ENCODE results near the gene TELO2. TPM values are rescaled to one million over a fixed set of nuclear protein-coding genes. Genes with fewer than 3 reads are reported as not detected.

The TELO2 gene
- total RNA-seq, 1 experiment from 2014 or later, result 60.3 TPM

DNA sequence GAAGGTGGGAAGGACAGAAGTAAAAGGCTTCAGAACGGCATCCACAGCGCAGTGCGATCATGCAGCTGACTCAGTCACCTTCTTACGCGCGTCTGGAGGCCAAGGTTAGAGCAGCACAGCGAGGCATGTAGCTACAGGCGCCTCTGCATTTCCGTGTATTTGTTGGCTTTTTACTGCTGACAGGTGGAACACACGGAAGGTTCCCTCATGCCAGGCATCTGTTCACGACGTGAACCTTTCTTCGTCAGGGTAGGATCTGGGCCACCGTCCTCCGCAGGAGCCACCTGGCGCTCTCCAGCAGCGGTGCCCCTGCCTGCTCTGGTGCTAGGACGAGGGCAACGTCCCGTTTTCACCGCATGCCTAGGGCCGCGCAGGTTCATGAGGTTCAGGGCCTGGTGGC is 55.6 kb downstream of the TELO2 start:
- DNase-seq, result no peak
- H3K36me3 ChIP-seq (replicated peaks; ENCODE audit: control insufficient read depth, insufficient read depth, low read length), result no peaks in the 10 kb centered on the region
- no peak overlapping the region for H3K4me3 ChIP-seq (ENCODE audit: insufficient read depth, low read depth, low read length)
- H3K27me3 ChIP-seq (ENCODE audit: control insufficient read depth, insufficient read depth, low read length), result no peaks in the 10 kb centered on the region

DNA sequence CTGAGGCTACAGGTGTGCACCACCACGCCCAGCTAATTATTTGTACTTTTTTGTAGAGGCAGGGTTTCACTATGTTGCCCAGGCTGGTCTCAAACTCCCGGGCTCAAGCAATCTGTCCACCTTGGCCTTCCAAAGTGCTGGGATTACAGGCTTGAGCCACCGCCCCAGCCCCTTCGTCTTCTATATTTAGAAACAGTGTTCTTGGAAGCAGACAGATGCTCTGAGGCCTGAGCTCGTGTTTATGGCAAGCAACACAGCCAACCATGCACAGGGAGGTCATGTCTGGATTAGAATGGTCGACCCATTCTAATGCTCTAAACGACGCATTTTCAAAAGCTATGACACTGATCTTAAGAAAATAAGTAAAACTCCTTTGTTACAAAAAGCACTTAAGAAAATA is 56.9 kb downstream of the TELO2 start:
- H3K4me3 ChIP-seq (ENCODE audit: insufficient read depth, low read depth, low read length), result no peak overlapping the region
- DNase-seq, result no peak

DNA sequence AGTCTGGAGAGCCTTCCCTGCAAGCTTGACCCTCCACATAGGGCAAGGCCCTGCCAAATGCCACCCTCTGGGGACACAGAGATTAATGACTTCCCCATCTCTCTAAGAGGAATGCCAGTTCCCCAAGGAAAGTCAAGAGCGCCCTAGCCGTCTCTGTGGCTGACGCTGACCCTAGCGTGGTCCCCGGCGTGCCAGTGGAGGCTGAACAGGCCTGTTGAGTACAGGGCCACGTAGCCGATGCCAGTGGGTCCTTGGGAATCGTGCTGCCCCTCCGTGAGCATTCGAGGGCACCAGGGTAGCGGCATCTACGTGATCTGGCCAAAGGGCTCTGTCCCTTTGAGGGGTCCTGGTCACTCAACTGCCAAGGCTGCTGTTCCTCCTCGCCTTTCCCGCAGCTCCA is 57.5 kb downstream of the TELO2 start:
- DNase-seq, result no peak
- no peaks in the 10 kb centered on the region for H3K36me3 ChIP-seq (replicated peaks; ENCODE audit: control insufficient read depth, insufficient read depth, low read length)
- no peaks in the 10 kb centered on the region for H3K27me3 ChIP-seq (ENCODE audit: control insufficient read depth, insufficient read depth, low read length)
- H3K4me3 ChIP-seq (ENCODE audit: insufficient read depth, low read depth, low read length), result no peak overlapping the region

More for the DNA sequence above, 56.9 kb downstream of the TELO2 start:
- no peaks in the 10 kb centered on the region for H3K36me3 ChIP-seq (replicated peaks; ENCODE audit: control insufficient read depth, insufficient read depth, low read length)
- H3K27me3 ChIP-seq (ENCODE audit: control insufficient read depth, insufficient read depth, low read length), result no peaks in the 10 kb centered on the region

DNA sequence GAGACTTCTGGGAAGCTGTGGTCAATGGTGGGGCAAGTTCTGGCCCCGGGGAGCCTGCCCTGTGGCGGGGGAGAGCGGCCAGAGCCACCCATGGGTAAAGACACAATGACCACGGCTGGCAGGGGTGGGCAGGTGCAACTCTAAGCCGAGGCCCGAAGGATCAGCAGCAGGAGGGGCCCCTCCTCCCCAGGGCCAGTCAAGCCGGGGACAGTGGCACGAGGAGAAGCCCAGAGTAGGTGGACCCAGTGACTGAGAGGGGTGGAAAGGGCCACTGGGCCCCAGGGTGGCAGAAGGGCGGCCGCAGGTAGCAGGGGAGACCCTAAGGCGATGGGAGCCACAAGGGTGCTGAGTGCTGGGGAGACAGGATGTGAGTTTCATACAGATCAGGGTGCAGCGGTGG is 58.0 kb downstream of the TELO2 start:
- no peaks in the 10 kb centered on the region for H3K36me3 ChIP-seq (replicated peaks; ENCODE audit: control insufficient read depth, insufficient read depth, low read length)
- H3K27me3 ChIP-seq (ENCODE audit: control insufficient read depth, insufficient read depth, low read length), result no peaks in the 10 kb centered on the region
- no peak overlapping the region for H3K4me3 ChIP-seq (ENCODE audit: insufficient read depth, low read depth, low read length)
- DNase-seq, result no peak

DNA sequence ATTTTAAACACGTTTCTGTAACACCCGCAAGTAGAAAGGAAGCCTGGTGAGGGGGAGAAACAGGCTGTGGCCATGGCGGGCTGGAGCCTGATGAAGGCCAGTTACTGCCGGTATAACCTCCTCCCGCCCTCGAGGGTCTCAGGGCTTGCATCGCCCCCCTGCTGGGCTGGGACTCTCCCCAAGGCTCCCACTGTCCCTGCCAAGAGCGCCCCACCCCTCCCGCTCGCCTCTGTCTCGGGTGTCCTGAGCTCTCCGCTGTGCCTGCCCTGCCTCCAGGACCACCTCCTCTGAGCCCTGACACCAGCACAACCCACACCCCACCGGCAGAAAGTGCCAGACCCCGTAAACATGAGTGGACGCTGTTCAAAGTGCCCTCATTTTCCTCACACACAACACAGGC is 59.0 kb downstream of the TELO2 start:
- Histone ChIP-seq H3K4me3 (ENCODE audit: insufficient read depth, low read depth, low read length) (no peak overlapping the region), H3K27me3 (ENCODE audit: control insufficient read depth, insufficient read depth, low read length) (no peaks in the 10 kb centered on the region), H3K36me3 (replicated peaks; ENCODE audit: control insufficient read depth, insufficient read depth, low read length) (no peaks in the 10 kb centered on the region; the same call in none of the 2 replicates)
- DNase-seq, result no peak

DNA sequence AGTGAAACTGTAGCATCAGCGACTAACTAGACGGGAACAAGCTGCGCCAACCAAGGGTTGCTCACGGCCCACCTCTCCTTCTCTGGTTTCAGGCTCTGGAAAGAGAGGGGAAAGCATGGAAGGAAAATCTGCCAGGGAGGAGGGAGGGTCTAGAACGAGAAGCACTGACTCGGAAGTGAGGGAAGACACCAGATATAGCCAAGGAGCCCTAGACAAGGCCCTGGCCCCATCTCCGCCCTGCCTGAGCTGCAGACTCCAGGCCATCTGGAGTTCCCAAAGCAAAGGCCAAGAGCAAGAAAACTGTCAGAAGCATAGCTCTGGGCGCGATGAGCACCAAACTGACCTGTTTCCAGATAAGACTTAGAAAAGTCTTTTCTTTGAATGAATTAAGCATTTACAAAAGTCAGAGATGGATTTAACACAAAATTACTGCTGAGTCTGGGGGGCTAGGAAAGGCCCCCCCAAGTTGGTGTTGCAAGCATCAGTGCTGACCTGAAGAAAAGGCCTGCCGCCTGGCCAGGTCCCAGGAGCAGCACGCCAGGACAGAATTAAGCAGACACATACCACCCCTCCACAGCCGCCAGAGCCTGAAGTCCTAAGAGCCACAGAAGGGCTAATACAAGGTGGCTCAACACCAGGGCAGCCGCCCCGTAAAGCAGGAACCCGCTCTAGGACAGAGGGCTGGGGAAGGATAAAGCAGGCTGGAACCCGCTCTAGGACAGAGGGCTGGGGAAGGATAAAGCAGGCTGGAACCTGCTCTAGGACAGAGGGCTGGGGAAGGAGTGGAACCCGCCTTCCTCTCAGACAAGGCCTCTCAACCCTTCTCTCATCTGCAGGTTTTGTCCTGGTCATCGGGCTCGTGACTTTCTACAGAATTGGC is 61.0 kb downstream of the TELO2 start:
- Histone ChIP-seq H3K27me3 (ENCODE audit: control insufficient read depth, insufficient read depth, low read length) (no peaks in the 10 kb centered on the region), H3K36me3 (replicated peaks; ENCODE audit: control insufficient read depth, insufficient read depth, low read length) (peaks cover 1% of the 10 kb centered on the region)
- DNase-seq, result no peak

DNA sequence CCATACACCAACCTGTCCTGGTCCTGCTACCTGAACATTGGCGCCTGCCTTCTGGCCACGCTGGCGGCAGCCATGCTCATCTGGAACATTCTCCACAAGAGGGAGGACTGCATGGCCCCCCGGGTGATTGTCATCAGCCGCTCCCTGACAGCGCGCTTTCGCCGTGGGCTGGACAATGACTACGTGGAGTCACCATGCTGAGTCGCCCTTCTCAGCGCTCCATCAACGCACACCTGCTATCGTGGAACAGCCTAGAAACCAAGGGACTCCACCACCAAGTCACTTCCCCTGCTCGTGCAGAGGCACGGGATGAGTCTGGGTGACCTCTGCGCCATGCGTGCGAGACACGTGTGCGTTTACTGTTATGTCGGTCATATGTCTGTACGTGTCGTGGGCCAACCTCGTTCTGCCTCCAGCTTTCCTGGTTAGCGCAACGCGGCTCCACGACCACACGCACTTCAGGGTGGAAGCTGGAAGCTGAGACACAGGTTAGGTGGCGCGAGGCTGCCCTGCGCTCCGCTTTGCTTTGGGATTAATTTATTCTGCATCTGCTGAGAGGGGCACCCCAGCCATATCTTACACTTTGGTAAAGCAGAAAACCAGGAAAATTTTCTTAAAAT is 61.8 kb downstream of the TELO2 start:
- no peaks in the 10 kb centered on the region for H3K27me3 ChIP-seq (ENCODE audit: control insufficient read depth, insufficient read depth, low read length)
- DNase-seq, result no peak
- peaks cover 1% of the 10 kb centered on the region for H3K36me3 ChIP-seq (replicated peaks; ENCODE audit: control insufficient read depth, insufficient read depth, low read length)
- no peak overlapping the region for H3K4me3 ChIP-seq (ENCODE audit: insufficient read depth, low read depth, low read length)

More for the DNA sequence above, 61.0 kb downstream of the TELO2 start:
- no peak overlapping the region for H3K4me3 ChIP-seq (ENCODE audit: insufficient read depth, low read depth, low read length)

DNA sequence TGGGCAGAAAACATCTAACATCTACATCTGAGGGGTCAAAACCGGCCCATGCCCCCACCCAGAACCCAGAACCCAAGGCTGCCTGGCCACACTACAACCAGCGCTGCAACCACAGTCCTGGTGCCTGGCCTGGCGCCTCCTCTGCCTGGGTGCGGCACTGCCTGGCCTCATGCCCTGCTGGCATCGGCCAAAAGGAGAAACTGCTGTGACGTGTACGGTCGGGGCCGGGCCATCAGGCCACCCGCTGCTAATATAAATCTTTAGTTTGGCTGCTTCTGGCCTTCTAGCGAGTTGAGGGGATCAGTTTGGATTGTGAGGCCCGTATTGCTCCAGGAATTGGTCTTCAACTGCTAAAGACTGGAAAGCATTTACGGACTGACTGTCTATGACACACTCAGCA is 63.1 kb downstream of the TELO2 start:
- DNase-seq, result no peak
- H3K36me3 ChIP-seq (replicated peaks; ENCODE audit: control insufficient read depth, insufficient read depth, low read length), result peaks cover 1% of the 10 kb centered on the region
- no peak overlapping the region for H3K4me3 ChIP-seq (ENCODE audit: insufficient read depth, low read depth, low read length)
- H3K27me3 ChIP-seq (ENCODE audit: control insufficient read depth, insufficient read depth, low read length), result no peaks in the 10 kb centered on the region

DNA sequence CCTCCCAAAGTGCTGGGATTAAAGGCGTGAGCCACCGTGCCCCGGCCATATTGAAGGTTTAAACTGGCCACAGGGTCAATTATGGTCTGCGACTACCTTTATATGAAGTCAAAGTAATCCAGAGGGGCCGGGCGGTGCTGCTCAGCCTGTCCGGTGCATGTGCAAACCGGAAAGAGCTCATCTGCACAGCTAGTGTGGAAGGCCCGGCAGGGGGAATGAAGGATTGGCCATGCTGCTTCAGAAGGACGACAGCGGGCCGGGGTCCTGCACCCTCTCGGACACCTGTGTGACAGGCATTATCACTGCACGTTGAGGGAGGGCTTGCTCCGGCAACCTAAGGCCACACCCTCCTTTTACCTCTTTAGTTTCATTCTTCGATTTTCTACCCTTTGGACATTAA is 63.9 kb downstream of the TELO2 start:
- H3K4me3 ChIP-seq (ENCODE audit: insufficient read depth, low read depth, low read length), result no peak overlapping the region
- peaks cover 5% of the 10 kb centered on the region for H3K36me3 ChIP-seq (replicated peaks; ENCODE audit: control insufficient read depth, insufficient read depth, low read length)
- no peaks in the 10 kb centered on the region for H3K27me3 ChIP-seq (ENCODE audit: control insufficient read depth, insufficient read depth, low read length)
- no peak for DNase-seq

DNA sequence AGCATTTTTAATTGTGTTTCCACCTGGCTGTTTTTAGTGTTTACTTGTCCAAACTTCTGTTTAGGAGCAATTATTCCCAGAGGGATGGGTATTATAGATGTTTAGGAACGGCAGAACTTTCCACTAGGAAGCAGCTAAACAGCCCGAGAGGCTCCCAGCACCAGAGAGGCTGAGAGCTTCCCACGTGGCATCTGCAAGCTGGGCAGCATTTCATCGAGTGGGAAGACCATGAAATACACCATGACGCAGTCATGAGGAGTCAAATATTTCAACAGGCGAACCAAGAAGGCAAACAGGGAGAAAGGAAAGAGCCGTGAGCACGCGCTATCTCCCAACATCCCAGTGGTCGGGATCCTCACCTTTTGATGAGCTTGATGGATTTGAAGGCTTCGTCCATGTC is 64.4 kb downstream of the TELO2 start:
- Histone ChIP-seq H3K27me3 (ENCODE audit: control insufficient read depth, insufficient read depth, low read length) (no peaks in the 10 kb centered on the region), H3K36me3 (replicated peaks; ENCODE audit: control insufficient read depth, insufficient read depth, low read length) (peaks cover 5% of the 10 kb centered on the region), H3K4me3 (ENCODE audit: insufficient read depth, low read depth, low read length) (no peak overlapping the region)
- no peak for DNase-seq

DNA sequence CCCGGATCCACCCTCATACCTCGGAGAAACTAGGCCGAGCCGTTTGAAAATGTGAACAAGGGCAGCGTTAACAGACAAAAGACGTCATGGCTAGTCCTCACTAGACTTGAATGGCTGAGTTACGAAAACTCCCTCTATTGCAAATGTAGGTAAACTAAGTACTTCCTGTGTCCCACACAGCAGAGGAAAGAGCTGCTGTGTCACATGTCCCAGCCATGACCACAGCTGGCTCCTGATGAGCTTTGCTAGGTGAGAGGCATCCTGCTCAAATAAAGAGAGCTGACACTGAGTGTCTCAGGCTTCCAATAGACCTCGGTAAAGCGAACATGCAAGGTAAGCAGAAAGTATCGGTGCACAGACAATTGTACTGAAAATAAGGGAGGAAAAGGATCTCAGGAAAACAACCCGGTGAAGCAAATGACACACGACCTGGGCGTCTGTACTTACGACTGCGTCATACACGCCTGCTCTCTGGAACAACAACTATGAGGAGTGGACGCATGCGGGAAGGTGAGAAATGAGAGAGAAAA is 66.4 kb downstream of the TELO2 start:
- Histone ChIP-seq H3K27me3 (ENCODE audit: control insufficient read depth, insufficient read depth, low read length) (no peaks in the 10 kb centered on the region), H3K4me3 (ENCODE audit: insufficient read depth, low read depth, low read length) (no peak overlapping the region), H3K36me3 (replicated peaks; ENCODE audit: control insufficient read depth, insufficient read depth, low read length) (peaks cover 5% of the 10 kb centered on the region)
- no peak for DNase-seq

Other genes starting within 250 kb of the TELO2 start
- gene TPSD1, start 237.3 kb upstream of the TELO2 start, total RNA-seq (2014; rRNA removed; shearing (Covaris generic)), result not detected in 2 replicates
- 79.9 and 80.2 TPM in 2 replicates for gene UBE2I, start 183.7 kb upstream of the TELO2 start, total RNA-seq (2014; rRNA removed; shearing (Covaris generic))
- 2.6 and 5.7 TPM in 2 replicates for gene BAIAP3, start 159.7 kb upstream of the TELO2 start, total RNA-seq (2014; rRNA removed; shearing (Covaris generic))
- gene TSR3, start 141.5 kb upstream of the TELO2 start, total RNA-seq (2014; rRNA removed; shearing (Covaris generic)), result 87.7 and 99.4 TPM in 2 replicates
- gene GNPTG, start 141.4 kb upstream of the TELO2 start, total RNA-seq (2014; rRNA removed; shearing (Covaris generic)), result 16.2 and 21.5 TPM in 2 replicates
- gene UNKL, start 78.7 kb upstream of the TELO2 start, total RNA-seq (2014; rRNA removed; shearing (Covaris generic)), result 22.0 and 24.3 TPM in 2 replicates
- 30.0 and 32.8 TPM in 2 replicates for gene UQCC4, start 72.6 kb upstream of the TELO2 start, total RNA-seq (2014; rRNA removed; shearing (Covaris generic))
- gene PERCC1, start 62.3 kb upstream of the TELO2 start, total RNA-seq (2014; rRNA removed; shearing (Covaris generic)), result not detected in 2 replicates
- 0.11 TPM in 1 of 2 replicates, not detected in the other for gene CCDC154, start 48.8 kb upstream of the TELO2 start, total RNA-seq (2014; rRNA removed; shearing (Covaris generic))
- gene CLCN7, start 18.3 kb upstream of the TELO2 start, total RNA-seq (2014; rRNA removed; shearing (Covaris generic)), result 39.1 and 42.6 TPM in 2 replicates
- gene PTX4, start 4.4 kb upstream of the TELO2 start, total RNA-seq (2014; rRNA removed; shearing (Covaris generic)), result not detected in 2 replicates
- 0.42 TPM in 1 of 2 replicates, not detected in the other for gene TMEM204, start 40.3 kb downstream of the TELO2 start, total RNA-seq (2014; rRNA removed; shearing (Covaris generic))
- gene IFT140, start 118.7 kb downstream of the TELO2 start, total RNA-seq (2014; rRNA removed; shearing (Covaris generic)), result 13.5 and 18.0 TPM in 2 replicates
- 9.9 and 15.1 TPM in 2 replicates for gene CRAMP1, start 119.0 kb downstream of the TELO2 start, total RNA-seq (2014; rRNA removed; shearing (Covaris generic))
- 97.4 and 126 TPM in 2 replicates for gene JPT2, start 184.9 kb downstream of the TELO2 start, total RNA-seq (2014; rRNA removed; shearing (Covaris generic))
- gene MAPK8IP3, start 212.8 kb downstream of the TELO2 start, total RNA-seq (2014; rRNA removed; shearing (Covaris generic)), result 35.2 and 44.9 TPM in 2 replicates

Data from H7 (cell line).